Activated naive CD4-positive, alpha-beta T cell treated with anti-CD3 and anti-CD28 coated beads, Interleukin-2, amount 50 U/mL, for 72 hours (primary cell): Measurements from ENCODE around the gene ZDHHC11. TPM values are rescaled to one million over a fixed set of nuclear protein-coding genes. Genes with fewer than 3 reads are reported as not detected.

ENCODE experiments used
- total RNA-seq, 2 donors: library from RNA; stranded (reverse); gene quantifications; one replicate each; pipeline ENCODE4 v1.2.3, GENCODE V29; 2022

ZDHHC11 gene
- total RNA-seq, 2 donors from 2014 or later = 3.4 to 19.3 TPM

Other genes starting within 250 kb of the ZDHHC11 start
- gene CEP72, start 238.6 kb downstream of the ZDHHC11 start, total RNA-seq = 10 to 100 TPM; 24.8 to 44.2 TPM
- gene TPPP, start 157.6 kb downstream of the ZDHHC11 start, total RNA-seq = under 1 TPM; 0.10 to 0.14 TPM
- 1 to 10 TPM in 1 of 2 donors, not detected in 1; 1.4 TPM for gene ZDHHC11B, start 66.3 kb downstream of the ZDHHC11 start, total RNA-seq
- 10 to 100 TPM; 60.4 to 61.7 TPM for gene BRD9, start 41.8 kb upstream of the ZDHHC11 start, total RNA-seq
- gene TRIP13, start 41.9 kb upstream of the ZDHHC11 start, total RNA-seq = 10 to 100 TPM; 20.1 to 25.5 TPM
- 10 to 100 TPM in 1 of 2 donors, 1 to 10 TPM in 1; 1.8 to 14.6 TPM for gene NKD2, start 157.8 kb upstream of the ZDHHC11 start, total RNA-seq